NCI-H748 (cell line): ENCODE results near the gene SLC4A5.
"Not testable (repeated sequence)": the region's sequence is repeated elsewhere in the genome, so short reads cannot be mapped to it uniquely, and the experiment has no call there.

Experiments
- DNase-seq: peaks from one replicate; lab custom pipeline; 2025; ENCODE audit not compliant: unreplicated experiment; lab: John Stamatoyannopoulos, UW

The SLC4A5 gene

DNA sequence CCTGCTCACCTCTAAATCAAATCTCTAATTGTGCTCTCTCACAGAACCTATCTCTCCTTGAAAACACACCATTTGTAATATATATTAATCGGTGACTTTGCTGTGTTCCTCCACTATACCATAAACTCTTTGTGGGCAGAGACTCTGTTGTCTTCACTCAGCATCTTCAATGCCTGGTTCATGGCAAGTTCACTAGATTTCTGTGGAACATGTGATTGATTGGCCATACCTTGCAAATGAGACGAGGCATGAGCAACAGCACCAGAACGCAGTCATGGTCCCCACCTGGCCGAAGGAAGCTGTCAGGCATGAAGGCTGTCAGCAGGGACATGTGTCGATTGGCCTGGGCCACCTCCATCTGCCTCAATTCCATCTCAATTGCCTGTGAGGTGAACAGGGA, 25.3 kb upstream of the SLC4A5 start:
- DNase-seq: no peak

DNA sequence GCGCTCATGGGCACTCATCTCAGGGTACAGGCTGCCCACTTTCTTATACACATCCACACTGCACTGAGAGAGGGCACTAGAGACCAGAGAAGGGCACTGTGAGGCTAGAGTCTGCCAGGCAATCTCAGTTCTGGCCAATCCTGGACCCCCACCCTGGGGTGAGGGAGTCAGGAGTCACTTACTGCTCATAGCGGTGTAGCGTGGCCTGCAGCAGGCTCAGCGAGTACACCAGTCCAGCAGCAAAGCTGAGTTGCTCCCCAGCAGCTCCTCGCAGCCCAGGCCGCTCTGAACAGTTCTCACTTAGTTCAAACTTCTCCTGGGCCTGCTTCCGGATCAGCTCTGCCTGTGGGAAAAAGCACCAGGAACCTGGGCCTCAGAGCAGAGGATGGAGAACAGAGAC, 24.6 kb upstream of the SLC4A5 start:
- no peak for DNase-seq

GRCh38 chr2:74366036-74366435, 22.8 kb upstream of the SLC4A5 start:
- no peak for DNase-seq

GRCh38 chr2:74364533-74365505, 21.6 kb upstream of the SLC4A5 start:
- no peak for DNase-seq

DNA sequence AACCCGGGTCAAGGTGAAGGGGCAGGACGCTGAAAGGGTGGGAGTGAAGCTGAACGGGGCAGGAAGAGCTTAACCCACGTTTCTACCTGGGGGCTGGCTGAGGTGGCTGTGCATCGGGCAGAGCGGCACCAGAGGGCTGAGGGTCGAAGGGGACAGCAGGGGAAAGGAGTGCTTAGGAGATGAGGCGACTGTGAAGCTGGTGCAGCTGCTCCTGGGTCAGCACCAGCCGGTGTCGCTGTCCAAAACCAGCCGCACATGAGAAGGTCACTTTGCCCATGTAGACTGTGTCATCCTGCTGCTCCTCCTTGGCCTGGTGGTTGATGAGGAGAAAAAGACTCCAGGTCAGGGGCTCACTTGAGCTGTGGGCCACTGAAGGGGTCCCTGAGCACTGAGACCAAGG, 18.1 kb upstream of the SLC4A5 start:
- DNase-seq: no peak

GRCh38 chr2:74357627-74358026, 14.4 kb upstream of the SLC4A5 start:
- no peak for DNase-seq

GRCh38 chr2:74349889-74350288, 6.7 kb upstream of the SLC4A5 start:
- DNase-seq: no peak

DNA sequence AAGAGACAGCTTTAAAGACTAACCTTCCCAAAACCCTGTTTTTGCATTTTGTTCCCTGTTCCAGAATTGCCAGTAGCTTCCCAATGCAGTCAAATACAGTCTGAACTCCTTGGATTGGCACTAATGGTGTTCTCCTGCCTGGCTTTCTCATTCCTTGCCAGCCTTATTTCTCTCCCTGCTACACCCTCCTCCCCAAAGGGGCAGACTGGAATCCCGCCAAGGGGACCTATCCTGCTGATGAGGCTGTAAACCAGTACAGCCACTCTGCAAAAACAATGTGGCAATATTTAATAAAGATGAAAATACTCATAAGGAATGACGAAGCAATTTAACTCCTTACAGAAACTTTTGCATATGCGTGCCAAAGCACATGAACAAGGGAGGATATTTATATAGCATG, 4.5 kb upstream of the SLC4A5 start:
- no peak for DNase-seq

GRCh38 chr2:74347303-74347702, 4.1 kb upstream of the SLC4A5 start:
- no peak for DNase-seq

- DNase-seq: no peak
Measured at GRCh38 chr2:74345272-74345943, 2.2 kb upstream of the SLC4A5 start.

DNA sequence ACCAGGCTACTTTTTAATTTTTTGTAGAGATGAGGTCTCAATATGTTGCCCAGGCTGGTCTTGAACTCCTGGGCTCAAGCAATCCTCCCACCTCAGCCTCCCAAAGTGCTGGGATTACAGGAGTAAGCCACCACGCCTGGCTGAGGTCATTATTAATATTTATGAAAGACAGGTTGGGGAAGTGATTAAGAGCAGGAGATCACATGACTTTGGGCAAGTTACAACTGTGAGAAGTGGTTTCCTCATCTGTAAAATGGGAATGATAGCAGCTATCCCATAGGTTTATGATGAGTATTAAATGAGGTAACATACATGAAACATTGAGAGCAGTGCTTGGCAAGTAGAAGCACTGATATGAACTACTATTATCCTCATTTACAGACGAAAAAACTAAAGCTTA, 7.0 kb downstream of the SLC4A5 start:
- DNase-seq: not testable (repeated sequence)

DNA sequence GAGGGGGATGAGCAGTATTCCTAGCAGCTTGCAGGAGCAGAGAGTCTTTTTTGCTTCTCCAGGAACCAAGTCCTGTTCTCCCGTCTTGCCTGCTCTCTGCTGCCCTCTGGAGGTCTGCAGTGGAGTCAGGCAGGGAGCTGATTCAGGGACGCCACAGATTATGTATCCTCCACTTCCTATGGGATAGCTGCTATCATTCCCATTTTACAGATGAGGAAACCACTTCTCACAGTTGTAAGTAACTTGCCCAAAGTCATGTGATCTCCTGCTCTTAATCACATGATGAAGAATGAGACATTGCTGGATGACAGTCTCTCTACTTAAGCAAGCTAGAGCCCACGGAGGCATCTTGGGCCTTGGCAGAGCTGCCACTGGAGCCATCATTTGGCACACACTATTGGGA, 8.3 kb downstream of the SLC4A5 start:
- peak; percentile 52 for DNase-seq

DNA sequence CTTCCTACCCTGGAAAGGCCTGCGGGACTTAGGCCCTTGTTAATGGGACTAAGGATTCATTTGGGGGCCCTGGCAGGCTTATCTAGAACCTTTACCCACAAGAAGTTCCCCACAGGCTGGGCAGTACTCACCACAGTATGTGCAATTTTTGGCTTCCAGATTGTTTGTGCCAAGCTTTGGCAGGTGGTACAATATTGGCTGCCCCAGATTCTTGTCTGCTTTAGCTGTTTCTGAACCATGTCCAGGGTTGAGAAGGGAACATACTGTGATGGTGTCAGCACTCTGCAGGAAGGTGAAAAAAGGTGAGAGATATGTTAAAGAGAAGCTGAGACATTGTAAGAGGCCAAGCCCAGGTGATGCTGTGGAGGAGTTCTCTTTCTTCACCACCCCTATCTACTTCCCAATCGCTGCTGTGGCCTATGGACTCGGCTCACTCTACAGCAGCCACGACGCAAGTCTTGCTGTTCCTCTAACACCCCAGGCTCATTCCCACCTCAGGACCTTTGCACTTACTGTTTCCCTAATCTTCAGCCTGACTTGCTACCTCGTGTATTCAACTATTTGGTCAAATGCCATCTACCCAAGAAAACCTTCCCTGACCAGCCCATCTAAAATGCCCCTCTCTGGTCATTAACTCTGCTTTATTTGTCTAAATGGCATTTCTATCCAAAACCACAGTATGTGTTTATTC, 9.2 kb downstream of the SLC4A5 start:
- DNase-seq: no peak

GRCh38 chr2:74333175-74333574, 10.0 kb downstream of the SLC4A5 start:
- DNase-seq: peak; percentile 23

GRCh38 chr2:74332550-74333174, 10.6 kb downstream of the SLC4A5 start:
- DNase-seq: no peak

DNA sequence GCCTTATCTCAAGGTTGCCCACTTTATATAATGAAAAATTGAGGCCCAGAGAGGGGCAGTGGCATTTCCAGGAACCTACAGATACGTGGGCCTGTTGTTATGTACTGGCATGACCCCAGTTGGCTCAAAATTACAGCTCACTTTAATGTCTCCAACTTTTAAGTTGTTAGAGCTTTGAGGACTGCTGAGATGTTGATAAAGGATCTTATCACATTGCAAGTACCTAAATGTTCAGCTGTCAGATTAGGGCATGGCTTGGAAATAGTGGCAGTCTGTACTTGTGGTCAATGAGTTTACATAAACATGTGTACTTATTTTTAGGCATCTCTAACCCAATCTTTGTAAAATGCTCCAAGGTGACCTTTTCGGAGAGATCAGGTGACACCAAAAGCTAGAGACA, 14.6 kb downstream of the SLC4A5 start:
- no peak for DNase-seq

DNA sequence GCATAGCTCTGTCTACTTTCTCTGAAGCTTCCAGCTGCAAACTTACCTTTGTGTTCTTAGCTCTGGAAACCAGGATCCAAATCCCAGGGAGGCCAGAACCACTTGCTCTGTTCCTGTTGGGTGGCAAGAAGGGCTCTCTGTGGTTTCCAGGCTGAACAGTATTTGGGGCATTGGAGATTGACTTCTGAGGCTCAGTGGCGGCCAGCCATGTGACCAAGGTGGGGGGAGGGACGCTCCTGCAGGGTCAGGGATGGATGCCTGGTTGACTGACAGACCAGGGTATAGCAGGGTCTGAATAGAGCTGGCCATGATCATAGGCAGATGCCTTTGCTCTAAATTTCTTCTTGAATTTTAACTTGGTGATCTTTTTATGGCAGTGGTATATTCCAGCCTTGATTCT, 15.1 kb downstream of the SLC4A5 start:
- no peak for DNase-seq

DNA sequence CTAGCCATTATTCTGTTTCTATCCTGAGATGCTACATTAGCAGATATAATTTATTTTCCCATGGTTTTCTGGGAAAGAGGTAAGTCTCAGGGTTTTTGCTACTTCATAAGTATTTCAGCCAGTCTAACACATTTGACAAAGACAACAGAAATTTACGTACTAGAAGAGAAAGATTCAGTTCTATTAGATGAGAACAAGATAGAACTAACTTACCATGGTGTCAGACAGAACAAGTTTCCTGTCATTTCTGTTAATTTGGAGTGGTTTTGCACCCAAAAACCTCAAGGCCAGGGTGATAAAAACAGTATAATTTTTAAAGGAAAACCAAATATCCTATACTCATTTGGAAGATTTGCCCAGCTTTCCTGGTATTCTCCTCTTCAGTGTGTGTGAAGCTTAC, 15.6 kb downstream of the SLC4A5 start:
- DNase-seq: no peak

- DNase-seq: no peak
Measured at GRCh38 chr2:74327199-74327598, 16.0 kb downstream of the SLC4A5 start.

DNA sequence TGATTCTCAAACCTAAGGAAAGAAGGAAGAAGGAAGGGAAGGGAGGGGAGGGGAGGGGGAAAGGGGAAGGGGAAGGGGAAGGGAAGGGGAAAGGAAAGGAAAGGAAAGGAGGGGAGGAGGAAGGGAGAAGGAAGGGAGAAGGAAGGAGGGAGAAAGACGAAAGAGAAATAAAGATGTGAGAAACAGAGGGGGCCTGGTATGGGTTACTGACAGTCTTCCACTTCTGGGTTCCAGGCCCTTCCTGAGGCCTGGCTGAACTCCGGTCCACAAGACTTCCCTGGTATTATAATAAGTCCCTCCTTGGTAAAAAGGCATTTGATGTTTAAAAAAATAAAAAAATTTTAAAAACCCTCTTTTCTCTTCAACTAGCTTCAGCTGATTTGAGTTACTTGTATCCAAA, 17.4 kb downstream of the SLC4A5 start:
- no peak for DNase-seq

DNA sequence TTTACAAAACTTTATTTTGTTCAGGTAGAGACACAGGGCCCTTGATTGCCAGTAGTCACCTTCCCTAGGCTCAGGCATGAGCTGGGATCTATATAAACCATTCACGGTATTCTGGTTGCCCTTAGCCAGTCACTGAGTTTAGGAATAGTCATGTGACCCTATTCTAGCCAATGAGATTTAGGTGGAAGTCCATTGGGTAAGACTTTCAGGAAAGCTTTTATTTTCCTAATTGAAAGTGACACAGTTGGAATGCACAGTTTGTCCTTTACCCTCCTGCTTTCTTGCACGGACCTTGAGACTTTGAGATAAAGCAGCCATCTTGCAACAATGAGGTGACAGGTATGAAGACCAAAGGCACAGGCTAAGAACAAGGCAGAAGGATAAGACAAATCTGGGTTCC, 21.5 kb downstream of the SLC4A5 start:
- no peak for DNase-seq
